Neural crest cell (in vitro differentiated cells): ENCODE data around the gene TTC7B. TPM values are rescaled to one million over a fixed set of nuclear protein-coding genes. Genes with fewer than 3 reads are reported as not detected.

Source experiments
- DNase-seq: peaks from one replicate; pipeline ENCODE4 v3.0.0; 2021; ENCODE audit warnings: low read depth, mixed read lengths, low spot score
- H3K27ac Mint-ChIP-seq: one replicate; pipeline ENCODE4 v1.8.0; 2021; ENCODE audit warnings: mild to moderate bottlenecking, mixed read lengths; ENCODE audit not compliant: unreplicated experiment
- H3K27me3 Mint-ChIP-seq: 2 replicates; pipeline ENCODE4 v1.8.0; 2021; ENCODE audit warnings: low read depth, mild to moderate bottlenecking, mixed read lengths
- H3K36me3 Mint-ChIP-seq: 2 replicates; pipeline ENCODE4 v1.8.0; 2021; ENCODE audit warnings: low read depth, mild to moderate bottlenecking, mixed read lengths
- H3K4me1 Mint-ChIP-seq: 2 replicates; pipeline ENCODE4 v1.8.0; 2021; ENCODE audit warnings: mixed read lengths
- H3K4me3 Mint-ChIP-seq: one replicate; pipeline ENCODE4 v1.8.0; 2021; ENCODE audit warnings: mild to moderate bottlenecking, mixed read lengths
- H3K9me3 Mint-ChIP-seq: 2 replicates; pipeline ENCODE4 v1.8.0; 2021; ENCODE audit warnings: mixed read lengths
- CTCF ChIP-seq: fragments of 200-600 bp; sonication (generic); conservative IDR thresholded peaks from 2 replicates; pipeline ENCODE4 v1.5.0; 2021; ENCODE audit warnings: antibody characterized with exemption, mild to moderate bottlenecking
- total RNA-seq: library from RNA; stranded (reverse); gene quantifications from 2 replicates; pipeline ENCODE4 v1.2.1, GENCODE V29; 2021

The TTC7B gene
- total RNA-seq, 1 donor from 2014 or later: 56.4 TPM

- Mint-ChIP-seq H3K27ac (no peak overlapping the region), H3K9me3 (no peaks in the 10 kb centered on the region), H3K4me1 (peaks cover 14% of the 10 kb centered on the region), H3K27me3 (no peaks in the 10 kb centered on the region), H3K4me3 (no peak overlapping the region), H3K36me3 (peaks cover 12% of the 10 kb centered on the region)
- TF ChIP-seq CTCF: no peak
- DNase-seq: no peak
These were observed 164.2 kb downstream of the TTC7B start for GRCh38 chr14:90651976-90652560.

DNA sequence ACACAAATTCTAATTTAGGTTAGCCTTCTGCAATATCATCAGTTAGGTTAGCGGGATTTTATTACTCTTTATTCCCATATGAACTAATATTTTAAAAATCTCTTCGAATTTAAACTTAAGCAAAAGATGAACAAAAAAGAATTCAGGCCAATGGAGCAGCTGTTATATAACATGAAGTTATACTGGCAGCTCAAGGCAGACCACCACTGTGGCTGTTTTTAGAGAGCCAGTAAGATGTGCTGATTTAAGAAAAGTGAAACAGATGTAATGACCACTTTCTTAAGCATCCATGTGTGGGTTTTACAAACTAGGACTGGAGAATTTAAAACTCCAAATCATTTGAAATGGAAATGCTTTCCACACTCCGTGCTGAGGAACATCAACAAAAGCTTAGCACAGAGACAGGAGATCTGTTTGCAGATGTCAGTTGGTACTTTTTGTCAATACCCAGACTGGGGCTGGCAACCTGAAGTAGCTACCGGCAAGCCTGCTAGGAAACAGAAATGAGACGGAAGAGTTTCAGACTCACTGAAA, 164.9 kb downstream of the TTC7B start:
- no peak for TF ChIP-seq CTCF
- DNase-seq: no peak
- H3K4me1 Mint-ChIP-seq: peaks cover 14% of the 10 kb centered on the region
- peaks cover 13% of the 10 kb centered on the region for H3K36me3 Mint-ChIP-seq
- no peaks in the 10 kb centered on the region for H3K27me3 Mint-ChIP-seq
- no peak overlapping the region for H3K4me3 Mint-ChIP-seq
- no peak overlapping the region for H3K27ac Mint-ChIP-seq
- no peaks in the 10 kb centered on the region for H3K9me3 Mint-ChIP-seq

- peaks cover 16% of the 10 kb centered on the region for H3K36me3 Mint-ChIP-seq
- no peak overlapping the region for H3K4me3 Mint-ChIP-seq
- peaks cover 20% of the 10 kb centered on the region for H3K4me1 Mint-ChIP-seq
- no peak for TF ChIP-seq CTCF
- no peak overlapping the region for H3K27ac Mint-ChIP-seq
- no peaks in the 10 kb centered on the region for H3K27me3 Mint-ChIP-seq
- DNase-seq: no peak
- no peaks in the 10 kb centered on the region for H3K9me3 Mint-ChIP-seq
These were observed 166.6 kb downstream of the TTC7B start for GRCh38 chr14:90649557-90650135.

DNA sequence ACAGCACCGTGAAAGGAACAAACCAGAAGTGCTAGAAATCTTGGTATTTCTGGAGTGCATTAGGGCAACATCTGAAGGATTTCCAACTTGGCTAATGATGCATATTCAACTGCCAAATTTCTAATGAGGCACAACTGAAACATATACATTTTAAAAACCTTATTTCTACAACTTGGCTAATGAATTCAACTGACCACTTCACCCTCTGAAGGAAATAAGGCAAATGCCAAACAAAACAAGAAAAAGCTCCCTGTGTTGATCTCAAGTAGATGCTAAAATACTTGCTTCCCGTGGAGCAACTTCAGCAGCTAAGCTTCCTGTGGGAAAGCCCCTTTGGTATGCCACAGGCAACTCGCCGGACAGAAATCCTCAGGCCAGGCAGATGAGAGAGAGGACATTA, 167.1 kb downstream of the TTC7B start:
- TF ChIP-seq CTCF: no peak
- peaks cover 26% of the 10 kb centered on the region for H3K4me1 Mint-ChIP-seq
- H3K27me3 Mint-ChIP-seq: no peaks in the 10 kb centered on the region
- no peak overlapping the region for H3K27ac Mint-ChIP-seq
- no peak for DNase-seq
- H3K36me3 Mint-ChIP-seq: peaks cover 16% of the 10 kb centered on the region
- no peaks in the 10 kb centered on the region for H3K9me3 Mint-ChIP-seq
- no peak overlapping the region for H3K4me3 Mint-ChIP-seq

GRCh38 chr14:90648421-90648820, 167.8 kb downstream of the TTC7B start:
- Mint-ChIP-seq H3K9me3 (no peaks in the 10 kb centered on the region), H3K4me3 (no peak overlapping the region), H3K4me1 (peaks cover 30% of the 10 kb centered on the region), H3K36me3 (peaks cover 16% of the 10 kb centered on the region), H3K27me3 (no peaks in the 10 kb centered on the region), H3K27ac (no peak overlapping the region)
- no peak for TF ChIP-seq CTCF
- DNase-seq: no peak
